Fibroblast of the aortic adventitia (primary cell): ENCODE results near the gene IL10. TPM values are rescaled to one million over a fixed set of nuclear protein-coding genes. Genes with fewer than 3 reads are reported as not detected.

Experiments
- DNase-seq: peaks from one replicate; pipeline ENCODE4 v3.0.0-alpha.2; 2010; ENCODE audit warnings: low read depth
- H3K4me3 ChIP-seq: 2 replicates; pipeline ENCODE4 v1.5.1; 2011; ENCODE audit warnings: low read depth, mild to moderate bottlenecking, control low read depth, low read length, moderate library complexity
- total RNA-seq: library from RNA; depleted of rRNA; stranded (reverse); fragments of >200 nt; gene quantifications from 2 replicates; pipeline ENCODE4 v1.2.3, GENCODE V29; 2012; ENCODE audit warnings: low replicate concordance
- TF ChIP-seq, protein P1 (sequence below): IDR thresholded peaks from 2 replicates; pipeline ENCODE4 v1.5.1; 2011; ENCODE audit warnings: mild to moderate bottlenecking, low read length, control low read depth, inconsistent platforms; ENCODE audit not compliant: insufficient read depth

The IL10 gene
- total RNA-seq, 1 donor, result not detected

DNA sequence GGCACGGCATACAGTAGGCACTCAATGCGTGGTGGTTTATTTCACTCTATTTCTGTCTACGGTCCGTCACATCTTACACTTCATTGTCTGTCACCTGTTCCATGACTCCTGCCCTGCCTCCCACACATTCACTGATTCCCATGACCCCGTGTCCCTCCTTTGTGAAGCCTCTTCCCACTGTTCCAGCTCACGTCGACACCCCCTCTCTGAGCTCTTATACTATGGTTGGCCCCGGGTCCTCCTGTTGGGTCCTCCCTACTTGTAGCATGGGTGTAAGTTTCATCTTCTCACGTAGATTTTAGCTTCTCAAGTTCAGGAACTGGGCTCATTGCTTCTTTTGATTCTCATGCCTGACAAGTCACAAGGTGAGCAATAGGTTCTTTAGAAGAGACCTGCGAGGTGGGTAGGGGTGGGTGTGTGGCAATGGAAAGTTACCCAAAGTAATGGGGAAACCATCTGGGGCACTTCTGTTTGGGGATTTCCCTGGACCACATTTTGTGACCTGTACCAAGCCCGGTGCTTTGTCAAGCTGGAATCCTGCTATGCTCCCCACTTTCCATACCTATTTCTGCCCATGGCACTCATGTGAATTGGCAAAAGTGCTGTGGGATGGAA lies 22.1 kb upstream of the IL10 start:
- no peak overlapping the region for H3K4me3 ChIP-seq
- TF ChIP-seq, protein P1, sequence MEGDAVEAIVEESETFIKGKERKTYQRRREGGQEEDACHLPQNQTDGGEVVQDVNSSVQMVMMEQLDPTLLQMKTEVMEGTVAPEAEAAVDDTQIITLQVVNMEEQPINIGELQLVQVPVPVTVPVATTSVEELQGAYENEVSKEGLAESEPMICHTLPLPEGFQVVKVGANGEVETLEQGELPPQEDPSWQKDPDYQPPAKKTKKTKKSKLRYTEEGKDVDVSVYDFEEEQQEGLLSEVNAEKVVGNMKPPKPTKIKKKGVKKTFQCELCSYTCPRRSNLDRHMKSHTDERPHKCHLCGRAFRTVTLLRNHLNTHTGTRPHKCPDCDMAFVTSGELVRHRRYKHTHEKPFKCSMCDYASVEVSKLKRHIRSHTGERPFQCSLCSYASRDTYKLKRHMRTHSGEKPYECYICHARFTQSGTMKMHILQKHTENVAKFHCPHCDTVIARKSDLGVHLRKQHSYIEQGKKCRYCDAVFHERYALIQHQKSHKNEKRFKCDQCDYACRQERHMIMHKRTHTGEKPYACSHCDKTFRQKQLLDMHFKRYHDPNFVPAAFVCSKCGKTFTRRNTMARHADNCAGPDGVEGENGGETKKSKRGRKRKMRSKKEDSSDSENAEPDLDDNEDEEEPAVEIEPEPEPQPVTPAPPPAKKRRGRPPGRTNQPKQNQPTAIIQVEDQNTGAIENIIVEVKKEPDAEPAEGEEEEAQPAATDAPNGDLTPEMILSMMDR, result no peak
- no peak for DNase-seq

DNA sequence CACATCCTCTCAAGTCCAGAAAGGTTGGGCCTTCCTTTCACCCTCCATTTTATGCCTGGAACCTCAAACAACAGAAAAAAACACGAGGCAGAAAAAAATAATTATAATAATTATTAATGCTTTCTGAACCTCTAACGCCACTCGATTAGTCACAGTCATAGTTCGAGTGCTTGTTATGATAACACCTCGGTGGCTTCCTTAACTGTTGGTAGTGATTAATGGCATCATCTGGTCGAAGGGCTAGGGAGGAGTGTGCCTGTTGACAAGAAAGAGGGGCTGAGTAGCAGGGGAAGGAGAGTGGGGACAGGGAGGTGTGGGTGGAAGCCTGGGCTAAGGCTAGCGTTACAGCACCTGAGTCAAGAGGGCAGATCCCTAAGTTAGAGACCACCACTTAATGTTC lies 21.3 kb upstream of the IL10 start:
- DNase-seq, result no peak
- TF ChIP-seq, protein P1, result no peak
- no peak overlapping the region for H3K4me3 ChIP-seq

DNA sequence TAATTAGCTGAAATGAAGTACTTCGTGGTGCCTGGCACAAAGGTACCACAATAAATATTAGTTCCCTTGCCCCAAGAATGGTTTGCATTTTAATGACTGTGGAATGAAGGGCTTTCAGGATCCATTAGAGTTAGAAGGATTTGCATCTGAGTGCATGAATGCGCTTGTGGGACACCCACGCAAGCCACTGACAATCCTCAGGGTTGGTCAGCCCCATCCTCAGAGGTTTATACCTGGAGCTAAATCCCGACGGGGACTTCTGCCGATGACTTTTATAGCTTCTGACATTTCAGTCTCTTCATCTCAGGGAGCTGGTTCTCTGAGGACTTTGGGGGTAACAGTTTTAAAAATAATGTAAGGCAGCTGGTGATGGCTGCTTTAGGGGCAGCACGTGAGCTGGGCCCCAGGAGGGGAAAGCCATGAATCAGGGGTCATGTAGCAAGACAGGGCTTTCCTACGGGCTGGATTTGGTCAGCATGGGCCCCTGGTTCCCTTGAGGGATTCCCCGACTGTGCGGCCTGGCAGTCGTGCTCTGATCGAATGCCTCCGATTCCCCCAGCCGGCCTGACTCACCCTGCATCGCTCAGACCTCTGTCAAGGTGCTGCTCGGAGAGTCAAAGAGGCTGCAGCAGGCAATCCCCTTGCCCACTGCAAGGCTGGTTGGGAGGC lies 20.8 kb upstream of the IL10 start:
- no peak for DNase-seq
- H3K4me3 ChIP-seq, result no peak overlapping the region
- TF ChIP-seq, protein P1, result no peak

DNA sequence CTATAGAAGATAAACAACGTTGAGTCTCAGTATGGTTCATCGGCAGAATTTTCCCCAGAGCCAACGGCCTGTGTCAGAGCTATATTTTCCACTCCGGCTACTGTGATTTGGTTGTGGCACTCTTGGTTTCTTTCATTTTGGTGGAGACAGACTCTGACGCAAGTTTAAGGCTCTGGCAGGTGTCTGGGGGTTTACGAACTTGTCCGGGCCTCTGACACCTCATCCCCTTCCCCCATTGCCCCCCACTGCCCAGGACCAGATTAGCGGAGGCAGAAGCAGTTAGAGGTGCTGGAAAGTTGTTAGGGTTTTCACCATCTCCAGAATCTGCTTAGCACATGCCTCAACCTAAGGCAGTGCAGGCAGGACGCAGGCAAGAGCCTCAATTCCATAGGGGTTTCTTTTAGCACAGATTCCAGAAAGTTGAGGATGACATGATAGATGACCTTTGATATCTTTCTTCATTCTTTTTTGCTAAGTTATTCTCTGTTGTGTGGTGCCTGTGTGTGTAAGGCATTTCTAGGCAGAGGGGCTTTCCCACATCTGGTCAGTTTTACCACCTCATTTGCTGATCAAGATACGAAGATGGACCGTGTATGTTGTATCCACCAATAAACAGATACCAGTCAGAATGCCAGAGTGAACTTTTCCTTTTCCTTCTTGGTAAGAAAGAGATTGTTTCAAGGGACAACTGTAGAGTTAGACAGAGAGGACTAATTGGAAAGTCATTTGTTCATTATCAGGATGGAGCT lies 18.4 kb upstream of the IL10 start:
- TF ChIP-seq, protein P1, result no peak
- no peak for DNase-seq
- H3K4me3 ChIP-seq, result no peak overlapping the region

DNA sequence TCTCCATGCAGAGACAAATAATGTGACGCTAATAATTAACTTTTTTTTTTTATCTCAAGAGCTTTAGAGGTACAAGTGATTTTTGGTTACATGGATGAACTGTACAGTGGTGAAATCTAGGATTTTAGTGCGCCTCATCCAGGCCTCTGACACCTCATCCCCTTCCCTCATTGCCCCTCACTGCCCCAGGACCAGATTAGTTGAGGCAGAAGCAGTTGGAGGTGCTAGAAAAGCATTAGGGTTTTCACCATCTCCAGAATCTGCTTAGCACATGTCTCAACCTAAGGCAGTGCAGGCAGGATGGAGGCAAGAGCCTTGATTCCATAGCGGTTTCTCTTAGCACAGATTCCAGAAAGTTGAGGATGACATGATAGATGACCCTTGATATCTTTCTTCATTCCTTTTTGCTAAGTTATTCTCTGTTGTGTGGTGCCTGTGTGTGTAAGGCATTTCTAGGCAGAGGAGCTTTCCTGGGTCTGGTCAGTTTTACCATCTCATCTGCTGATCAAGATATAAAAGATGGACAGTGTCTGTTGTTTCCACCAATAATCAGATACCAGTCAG lies 16.3 kb upstream of the IL10 start:
- TF ChIP-seq, protein P1, result no peak
- DNase-seq, result no peak
- no peak overlapping the region for H3K4me3 ChIP-seq

DNA sequence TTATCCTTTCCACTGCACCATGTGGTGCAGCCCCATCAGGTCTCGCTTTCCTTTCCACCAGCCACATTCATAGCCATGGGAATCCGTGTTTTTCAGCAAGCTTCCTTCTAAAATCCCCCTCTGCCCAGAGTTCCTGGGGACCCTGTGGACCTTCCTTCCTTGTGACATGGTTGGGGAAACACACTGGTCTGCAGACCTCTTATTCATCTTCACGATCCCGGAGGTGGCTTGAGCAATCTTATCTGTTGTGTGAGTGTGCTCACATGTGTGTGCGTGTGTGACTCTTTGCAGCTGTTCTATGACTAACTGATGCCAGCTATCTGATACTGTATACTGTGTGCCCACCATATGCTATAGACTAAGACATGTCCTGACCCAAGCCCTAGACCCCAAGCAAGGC lies 15.6 kb upstream of the IL10 start:
- no peak for DNase-seq
- H3K4me3 ChIP-seq, result no peak overlapping the region
- TF ChIP-seq, protein P1, result no peak
